GM19438 (cell line): ENCODE data around the gene SPINK5.
"Not testable (repeated sequence)": the region's sequence is repeated elsewhere in the genome, so short reads cannot be mapped to it uniquely, and the experiment has no call there.

Source experiments
- ATAC-seq: cut with Tn5 transposase; IDR thresholded peaks from one replicate; pipeline ENCODE4 v1.9.1; 2021; ENCODE audit warnings: low read depth; ENCODE audit not compliant: unreplicated experiment

SPINK5 gene, protein sequence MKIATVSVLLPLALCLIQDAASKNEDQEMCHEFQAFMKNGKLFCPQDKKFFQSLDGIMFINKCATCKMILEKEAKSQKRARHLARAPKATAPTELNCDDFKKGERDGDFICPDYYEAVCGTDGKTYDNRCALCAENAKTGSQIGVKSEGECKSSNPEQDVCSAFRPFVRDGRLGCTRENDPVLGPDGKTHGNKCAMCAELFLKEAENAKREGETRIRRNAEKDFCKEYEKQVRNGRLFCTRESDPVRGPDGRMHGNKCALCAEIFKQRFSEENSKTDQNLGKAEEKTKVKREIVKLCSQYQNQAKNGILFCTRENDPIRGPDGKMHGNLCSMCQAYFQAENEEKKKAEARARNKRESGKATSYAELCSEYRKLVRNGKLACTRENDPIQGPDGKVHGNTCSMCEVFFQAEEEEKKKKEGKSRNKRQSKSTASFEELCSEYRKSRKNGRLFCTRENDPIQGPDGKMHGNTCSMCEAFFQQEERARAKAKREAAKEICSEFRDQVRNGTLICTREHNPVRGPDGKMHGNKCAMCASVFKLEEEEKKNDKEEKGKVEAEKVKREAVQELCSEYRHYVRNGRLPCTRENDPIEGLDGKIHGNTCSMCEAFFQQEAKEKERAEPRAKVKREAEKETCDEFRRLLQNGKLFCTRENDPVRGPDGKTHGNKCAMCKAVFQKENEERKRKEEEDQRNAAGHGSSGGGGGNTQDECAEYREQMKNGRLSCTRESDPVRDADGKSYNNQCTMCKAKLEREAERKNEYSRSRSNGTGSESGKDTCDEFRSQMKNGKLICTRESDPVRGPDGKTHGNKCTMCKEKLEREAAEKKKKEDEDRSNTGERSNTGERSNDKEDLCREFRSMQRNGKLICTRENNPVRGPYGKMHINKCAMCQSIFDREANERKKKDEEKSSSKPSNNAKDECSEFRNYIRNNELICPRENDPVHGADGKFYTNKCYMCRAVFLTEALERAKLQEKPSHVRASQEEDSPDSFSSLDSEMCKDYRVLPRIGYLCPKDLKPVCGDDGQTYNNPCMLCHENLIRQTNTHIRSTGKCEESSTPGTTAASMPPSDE

DNA sequence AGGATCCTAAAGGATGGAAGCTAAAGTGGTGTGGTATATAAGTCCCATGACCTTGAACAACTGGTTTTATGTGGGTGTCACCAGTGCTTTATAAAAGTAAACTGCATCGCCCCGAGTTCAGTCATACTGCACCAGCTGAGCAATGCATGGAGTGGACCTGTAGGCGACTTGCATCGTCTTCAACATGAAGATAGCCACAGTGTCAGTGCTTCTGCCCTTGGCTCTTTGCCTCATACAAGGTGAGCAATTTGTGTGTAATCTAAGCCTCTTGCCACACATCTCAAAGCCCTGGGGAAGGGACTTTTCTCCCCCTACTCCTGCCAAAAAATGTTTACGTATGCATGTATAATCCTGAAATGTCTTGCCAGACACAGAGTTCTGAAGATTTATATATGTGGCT lies at the start of gene SPINK5:
Gene SPINK5, plus strand, starts transcription at position 120 of the 400 bp plus-strand sequence. Its CDS starts 65 bp downstream, at position 185.
- no peak for ATAC-seq

- ATAC-seq = no peak
Measured at GRCh38 chr5:148014276-148014675, 49.5 kb upstream of the SPINK5 start.

DNA sequence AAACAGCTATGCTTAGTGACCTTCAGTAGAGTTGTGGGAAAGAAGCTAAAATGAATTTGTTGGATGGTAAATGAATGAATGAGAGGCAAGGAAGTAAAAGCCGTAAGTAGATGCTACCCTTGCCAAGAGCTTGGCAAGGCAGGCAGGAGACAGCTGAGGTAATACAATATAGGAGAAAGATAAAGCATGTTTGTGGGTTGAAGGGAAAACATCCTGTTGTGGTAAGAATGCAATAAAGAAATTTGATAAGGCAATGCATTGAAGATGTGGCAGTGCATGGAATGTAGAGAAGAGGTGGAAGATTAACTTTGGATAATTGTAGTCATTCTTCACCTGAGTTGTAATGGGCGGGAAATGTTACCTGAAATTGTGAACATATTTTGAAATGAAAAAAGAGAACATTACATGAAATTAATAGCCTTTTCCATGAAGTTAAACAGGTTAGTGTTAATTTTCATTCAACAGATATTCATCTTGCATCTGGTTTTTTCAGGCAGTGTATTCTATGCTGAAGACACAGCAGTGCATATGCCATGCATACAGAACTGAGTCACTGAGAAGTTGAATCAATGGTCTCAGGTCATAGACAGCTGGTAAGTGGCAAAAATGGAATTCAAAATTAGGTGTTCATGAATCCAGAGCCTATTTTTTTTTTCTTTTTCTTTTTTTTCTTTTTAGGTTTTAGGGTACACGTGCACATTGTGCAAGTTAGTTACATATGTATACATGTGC lies 43.4 kb upstream of the SPINK5 start:
- ATAC-seq = no peak

DNA sequence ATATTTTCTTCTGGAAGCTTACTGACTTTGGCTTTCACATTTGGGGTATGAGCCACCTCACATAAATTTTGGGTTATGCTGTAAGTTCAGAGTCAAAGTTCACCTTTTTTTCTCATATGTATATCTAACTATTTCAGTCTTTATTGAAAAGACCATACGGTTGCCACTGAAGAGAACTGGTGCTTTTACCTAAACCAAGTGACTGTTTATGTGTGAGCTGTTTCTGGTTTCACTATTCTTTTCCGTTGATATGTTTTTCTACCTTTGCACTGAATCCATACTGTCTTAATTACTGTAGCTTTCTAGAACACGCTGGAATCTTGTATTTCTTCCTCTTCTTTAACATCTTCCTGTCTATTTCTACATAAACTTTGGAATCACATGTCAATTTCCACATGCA lies 36.3 kb upstream of the SPINK5 start:
- ATAC-seq = no peak

- ATAC-seq = no peak
Measured at GRCh38 chr5:148029131-148029530, 34.6 kb upstream of the SPINK5 start.

- no peak for ATAC-seq
Measured at GRCh38 chr5:148033134-148033533, 30.6 kb upstream of the SPINK5 start.

DNA sequence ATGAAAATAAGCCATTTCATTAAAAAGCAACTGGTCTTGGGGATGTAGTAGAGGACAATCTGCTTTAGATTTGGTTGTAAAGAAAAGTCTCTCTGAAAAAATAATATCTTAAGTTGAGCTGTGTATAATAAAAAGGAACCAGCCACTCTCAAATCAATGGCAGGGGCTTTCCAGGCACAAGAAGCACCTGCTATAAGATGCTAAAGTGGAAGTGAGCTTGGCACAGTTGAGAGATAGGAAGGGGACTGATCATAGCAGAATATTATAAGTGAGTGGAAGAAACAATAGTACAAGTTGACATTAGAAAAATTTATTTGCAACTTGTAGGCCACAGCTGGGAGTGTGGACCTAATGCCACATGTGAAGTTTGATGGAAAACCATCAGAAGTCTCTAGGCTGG lies 28.1 kb upstream of the SPINK5 start:
- no peak for ATAC-seq

GRCh38 chr5:148042881-148043280 lies 20.9 kb upstream of the SPINK5 start:
- no peak for ATAC-seq

- ATAC-seq = no peak
Measured at GRCh38 chr5:148043705-148044104, 20.1 kb upstream of the SPINK5 start.

DNA sequence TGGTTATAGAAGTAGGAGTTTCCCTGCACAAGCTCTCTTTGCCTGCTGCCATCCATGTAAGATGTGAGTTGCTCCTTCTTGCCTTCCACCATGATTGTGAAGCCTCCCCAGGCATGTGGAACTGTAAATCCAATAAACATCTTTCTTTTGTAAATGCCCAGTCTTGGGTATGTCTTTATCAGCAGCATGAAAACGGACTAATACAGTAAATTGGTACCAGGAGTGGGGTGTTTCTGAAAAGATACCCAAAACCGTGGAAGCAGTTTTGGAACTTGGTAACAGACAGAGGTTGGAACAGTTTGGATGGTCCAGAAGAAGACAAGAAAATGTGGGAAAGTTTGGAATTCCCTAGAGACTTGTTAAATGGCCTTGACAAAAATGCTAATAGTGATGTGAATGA lies 8.6 kb upstream of the SPINK5 start:
- not testable (repeated sequence) for ATAC-seq

DNA sequence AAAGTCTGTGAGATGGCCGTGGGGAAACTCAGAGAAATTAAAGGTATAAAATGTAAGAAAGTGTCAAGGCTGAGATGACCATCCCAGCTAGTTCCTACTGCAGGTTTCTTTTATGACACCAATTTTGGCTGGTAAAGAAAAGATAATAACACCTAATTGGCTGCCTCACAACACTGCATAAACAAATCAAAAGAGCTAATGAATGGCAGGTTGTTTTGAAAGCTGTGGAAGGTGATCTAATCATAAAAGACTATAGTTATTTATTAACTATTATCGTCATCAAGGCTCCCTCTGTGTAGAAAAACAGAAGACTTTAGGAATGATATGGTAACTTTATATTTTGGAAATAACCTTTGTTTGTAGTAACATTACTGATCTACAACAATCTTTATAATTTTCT lies 3.5 kb upstream of the SPINK5 start:
- no peak for ATAC-seq

- no peak for ATAC-seq
Measured at GRCh38 chr5:148060881-148061280, 2.9 kb upstream of the SPINK5 start.

GRCh38 chr5:148070621-148071020 lies 6.8 kb downstream of the SPINK5 start:
- ATAC-seq = no peak

DNA sequence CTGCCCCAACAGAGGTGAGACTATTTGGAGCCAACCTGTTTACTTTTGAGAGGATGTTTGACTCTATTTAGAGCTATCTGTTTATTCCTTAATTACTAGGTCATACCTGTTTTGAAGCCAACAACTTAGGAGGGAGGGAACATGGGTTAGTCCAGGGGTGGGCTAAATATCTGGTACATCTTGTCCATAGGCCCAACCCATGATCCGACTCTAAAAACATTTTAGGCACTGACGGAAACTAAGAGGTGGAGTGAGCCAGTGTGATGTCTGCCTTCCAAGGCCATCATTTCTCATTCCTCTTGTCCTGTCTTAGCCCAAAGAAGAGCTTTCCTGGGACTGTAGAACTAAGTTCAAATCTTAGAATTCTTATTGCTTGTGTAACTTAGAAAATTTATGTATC lies 8.4 kb downstream of the SPINK5 start:
- no peak for ATAC-seq

GRCh38 chr5:148075529-148075928 lies 11.7 kb downstream of the SPINK5 start:
- ATAC-seq = no peak

DNA sequence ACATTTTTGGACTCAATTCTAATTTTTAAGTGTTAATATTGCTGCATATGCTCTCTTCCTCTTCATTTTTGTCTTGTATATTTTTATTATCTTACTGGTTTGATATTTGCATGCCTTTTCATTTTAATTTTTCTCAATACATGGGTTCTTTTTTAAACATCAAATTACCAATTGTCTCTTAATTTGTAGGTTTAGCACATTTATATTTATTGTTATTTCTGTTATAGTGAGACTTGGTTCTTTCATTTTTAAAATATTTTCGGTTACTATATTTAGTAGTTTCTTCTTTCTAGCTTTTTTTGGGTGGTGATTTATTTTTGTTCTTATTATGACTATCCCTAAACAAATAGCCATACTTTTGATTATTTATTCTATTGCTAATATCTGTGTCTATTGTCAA lies 19.4 kb downstream of the SPINK5 start:
- no peak for ATAC-seq

DNA sequence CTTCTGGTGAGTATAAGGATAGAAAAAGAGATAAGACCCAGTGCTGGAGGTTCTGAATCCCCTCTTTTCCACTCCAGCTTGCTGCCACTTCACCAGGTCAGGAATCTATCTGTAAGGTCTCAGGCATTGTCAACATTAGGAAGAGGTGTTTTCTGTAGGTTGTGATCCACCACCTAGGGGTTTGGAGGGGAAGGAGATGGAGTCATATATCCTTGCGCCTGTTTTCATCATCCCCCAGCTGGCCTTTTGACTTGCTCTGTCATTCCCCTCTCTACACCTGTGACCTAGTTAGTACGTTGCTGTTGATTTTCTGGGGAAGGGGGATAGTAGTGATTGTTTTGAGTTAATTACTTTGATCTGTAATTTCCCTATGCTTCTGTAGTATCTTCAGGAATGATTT lies 20.5 kb downstream of the SPINK5 start:
- no peak for ATAC-seq

DNA sequence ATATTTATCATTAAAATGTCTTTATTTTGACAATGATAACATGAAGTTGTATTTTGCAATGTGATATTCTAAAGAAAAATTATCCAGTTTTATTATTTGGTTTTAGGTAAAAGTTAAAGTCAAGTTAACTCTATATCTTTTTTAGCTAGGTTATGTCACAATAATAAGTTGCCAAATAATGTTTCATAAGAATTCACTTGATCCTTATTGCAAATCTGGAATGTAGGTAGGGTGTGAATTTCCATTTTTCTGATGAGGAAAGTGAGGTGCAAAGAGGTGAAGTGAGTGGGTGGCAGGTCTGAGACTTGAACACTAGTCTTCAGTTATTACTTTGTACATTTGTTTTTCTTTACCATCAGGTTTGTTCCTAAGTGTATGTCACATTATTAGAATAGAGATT lies 21.5 kb downstream of the SPINK5 start:
- no peak for ATAC-seq

GRCh38 chr5:148085977-148086705 lies 22.4 kb downstream of the SPINK5 start:
- no peak for ATAC-seq
